ENCODE measurements around the gene WBP11.

WBP11 gene

DNA sequence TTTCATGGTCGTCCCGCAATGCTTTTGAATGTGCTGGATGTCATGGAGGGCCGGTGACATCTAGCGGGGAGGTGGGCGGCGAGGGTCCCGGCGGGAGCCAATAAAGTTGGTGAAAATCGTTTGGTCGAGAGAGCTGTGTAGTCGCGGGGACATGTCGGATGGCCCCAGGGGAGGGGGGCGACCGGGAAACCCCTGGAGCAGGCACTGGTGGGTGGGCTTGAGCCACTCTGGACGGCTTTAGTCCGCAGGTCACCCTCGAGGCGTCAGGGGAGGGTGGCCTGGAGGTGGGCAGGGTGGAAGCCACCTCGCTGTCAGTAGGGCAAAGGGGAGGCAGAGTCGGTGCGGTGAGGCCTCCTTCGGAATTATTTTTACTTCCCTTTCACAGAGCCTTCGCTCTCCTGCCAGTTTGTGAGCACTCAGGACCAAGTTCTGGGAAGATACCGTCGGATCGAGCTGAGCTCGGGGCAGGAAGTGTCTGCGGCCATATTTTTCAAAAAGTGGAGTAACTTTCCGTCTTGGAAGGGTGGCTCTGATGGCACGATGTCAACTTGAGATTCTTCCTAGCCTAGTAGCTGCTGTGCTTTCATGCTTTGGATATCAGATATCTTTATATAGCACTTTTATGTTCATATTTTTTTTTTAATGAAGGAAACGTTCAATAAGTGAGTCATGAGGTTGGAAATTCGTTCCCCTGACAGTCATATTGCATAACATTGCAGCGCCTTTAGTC, 28.2 kb downstream of the WBP11 start:
- Histone ChIP-seq H3K36me3 (ENCODE audit: control insufficient read depth in 1 of 2, insufficient read depth in 2 of 2, low read length in 2 of 2) (no peaks in the 10 kb centered on the region), H3K27me3 (ENCODE audit: control insufficient read depth in 1 of 2, insufficient read depth in 2 of 2, low read length in 2 of 2) (no peaks in the 10 kb centered on the region), H3K9me3 (ENCODE audit: control insufficient read depth in 1 of 2, low read length in 2 of 2) (no peaks in the 10 kb centered on the region), H3K4me3 (ENCODE audit: low read depth in 1 of 2, low read length in 2 of 2) (peak overlapping the region; percentile 87 to 95), H3K27ac (ENCODE audit: low read depth, low read length) (peak overlapping the region; percentile 96), H3K9ac (ENCODE audit: low read depth in 1 of 2, low read length in 2 of 2) (peak overlapping the region; percentile 91 to 93), H3K4me1 (ENCODE audit: control insufficient read depth in 1 of 2, insufficient read depth in 2 of 2, low read length in 2 of 2) (peaks cover 10 to 20% of the 10 kb centered on the region in 2 donors)

DNA sequence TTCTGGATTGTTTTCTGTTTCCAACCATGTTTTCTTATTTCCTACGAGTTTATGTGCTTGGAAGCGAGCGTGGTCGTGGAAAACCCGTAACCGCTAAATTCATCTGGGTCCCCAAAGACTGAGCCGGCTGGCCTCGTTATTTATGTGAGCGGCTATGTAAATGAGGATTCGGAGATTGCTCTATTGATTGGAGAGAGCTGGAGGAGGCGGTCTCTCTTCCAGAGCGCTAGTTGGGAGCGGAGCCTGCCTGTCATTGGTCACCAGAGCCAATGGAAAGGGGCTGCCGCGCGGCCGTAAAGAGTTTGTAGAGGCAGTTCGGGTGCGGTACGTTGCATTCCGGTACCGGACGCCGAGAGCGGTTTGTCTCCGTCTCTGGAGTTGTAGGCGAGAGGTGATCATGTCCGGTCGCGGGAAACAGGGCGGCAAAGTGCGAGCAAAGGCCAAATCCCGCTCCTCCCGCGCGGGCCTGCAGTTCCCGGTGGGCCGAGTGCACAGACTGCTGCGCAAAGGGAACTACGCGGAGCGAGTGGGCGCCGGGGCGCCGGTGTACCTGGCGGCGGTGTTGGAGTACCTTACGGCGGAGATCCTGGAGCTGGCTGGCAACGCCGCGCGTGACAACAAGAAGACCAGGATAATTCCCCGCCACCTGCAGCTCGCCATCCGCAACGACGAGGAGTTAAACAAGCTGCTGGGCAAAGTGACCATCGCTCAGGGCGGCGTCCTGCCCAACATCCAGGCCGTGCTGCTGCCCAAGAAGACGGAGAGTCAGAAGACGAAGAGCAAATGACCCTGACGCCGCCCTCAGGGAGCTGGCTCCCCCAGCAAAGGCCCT, 29.0 kb downstream of the WBP11 start:
- peak overlapping the region; percentile 91 to 93 for H3K9ac ChIP-seq (ENCODE audit: low read depth in 1 of 2, low read length in 2 of 2)
- no peaks in the 10 kb centered on the region for H3K9me3 ChIP-seq (ENCODE audit: control insufficient read depth in 1 of 2, low read length in 2 of 2)
- peak overlapping the region; percentile 87 to 95 for H3K4me3 ChIP-seq (ENCODE audit: low read depth in 1 of 2, low read length in 2 of 2)
- H3K27ac ChIP-seq (ENCODE audit: low read depth, low read length), result peak overlapping the region; percentile 96
- no peaks in the 10 kb centered on the region for H3K27me3 ChIP-seq (ENCODE audit: control insufficient read depth in 1 of 2, insufficient read depth in 2 of 2, low read length in 2 of 2)
- peaks cover 10 to 20% of the 10 kb centered on the region in 2 donors for H3K4me1 ChIP-seq (ENCODE audit: control insufficient read depth in 1 of 2, insufficient read depth in 2 of 2, low read length in 2 of 2)
- no peaks in the 10 kb centered on the region for H3K36me3 ChIP-seq (ENCODE audit: control insufficient read depth in 1 of 2, insufficient read depth in 2 of 2, low read length in 2 of 2)

DNA sequence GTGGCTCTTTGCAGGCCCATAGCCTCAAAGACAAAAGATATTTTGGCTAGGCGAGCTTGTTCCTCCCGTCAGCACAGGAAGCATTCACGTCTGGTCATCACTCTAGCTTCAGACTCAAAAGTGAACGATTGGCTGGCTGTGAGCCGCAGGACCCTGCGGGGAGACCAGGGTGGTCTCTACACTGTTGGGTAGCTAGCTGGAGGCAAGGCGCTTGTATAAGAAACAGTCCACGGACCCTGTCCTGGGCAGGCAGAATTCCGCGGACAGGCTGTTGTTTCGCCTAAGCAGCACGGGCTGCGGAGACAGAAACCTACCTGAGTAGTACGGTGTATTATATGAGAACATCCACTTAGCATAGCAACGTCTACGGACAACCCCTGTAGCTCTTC, 29.6 kb downstream of the WBP11 start:
- H3K36me3 ChIP-seq (ENCODE audit: control insufficient read depth in 1 of 2, insufficient read depth in 2 of 2, low read length in 2 of 2), result no peaks in the 10 kb centered on the region
- no peaks in the 10 kb centered on the region for H3K9me3 ChIP-seq (ENCODE audit: control insufficient read depth in 1 of 2, low read length in 2 of 2)
- H3K27ac ChIP-seq (ENCODE audit: low read depth, low read length), result peak overlapping the region; percentile 33
- H3K4me3 ChIP-seq (ENCODE audit: low read depth in 1 of 2, low read length in 2 of 2), result peak overlapping the region; percentile 87 to 95
- H3K9ac ChIP-seq (ENCODE audit: low read depth in 1 of 2, low read length in 2 of 2), result peak overlapping the region; percentile 7 to 36
- peaks cover 10 to 20% of the 10 kb centered on the region in 2 donors for H3K4me1 ChIP-seq (ENCODE audit: control insufficient read depth in 1 of 2, insufficient read depth in 2 of 2, low read length in 2 of 2)
- no peaks in the 10 kb centered on the region for H3K27me3 ChIP-seq (ENCODE audit: control insufficient read depth in 1 of 2, insufficient read depth in 2 of 2, low read length in 2 of 2)

DNA sequence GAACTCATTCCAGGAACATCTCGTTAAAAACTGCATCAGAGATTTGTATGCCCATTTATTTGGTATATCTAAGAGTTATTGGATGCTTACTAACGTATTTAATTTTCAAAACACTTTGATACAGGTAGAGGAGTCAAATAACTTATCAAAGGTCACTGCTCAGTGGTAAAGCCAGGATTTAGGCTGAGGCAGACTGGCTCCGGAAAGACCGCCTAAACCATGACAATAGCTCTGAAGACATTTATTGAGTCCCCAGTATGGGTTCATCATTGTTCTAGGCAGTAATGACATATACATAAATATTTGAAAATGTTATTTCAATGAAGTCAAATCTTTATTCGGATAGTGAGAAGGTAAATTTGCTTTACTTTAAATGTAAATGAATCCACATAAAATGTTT, 30.3 kb downstream of the WBP11 start:
- H3K27me3 ChIP-seq (ENCODE audit: control insufficient read depth in 1 of 2, insufficient read depth in 2 of 2, low read length in 2 of 2), result no peaks in the 10 kb centered on the region
- peaks cover 10 to 26% of the 10 kb centered on the region in 2 donors for H3K4me1 ChIP-seq (ENCODE audit: control insufficient read depth in 1 of 2, insufficient read depth in 2 of 2, low read length in 2 of 2)
- no peaks in the 10 kb centered on the region for H3K9me3 ChIP-seq (ENCODE audit: control insufficient read depth in 1 of 2, low read length in 2 of 2)
- H3K9ac ChIP-seq (ENCODE audit: low read depth in 1 of 2, low read length in 2 of 2), result no peak overlapping the region
- no peak overlapping the region for H3K4me3 ChIP-seq (ENCODE audit: low read depth in 1 of 2, low read length in 2 of 2)
- no peak overlapping the region for H3K27ac ChIP-seq (ENCODE audit: low read depth, low read length)
- H3K36me3 ChIP-seq (ENCODE audit: control insufficient read depth in 1 of 2, insufficient read depth in 2 of 2, low read length in 2 of 2), result no peaks in the 10 kb centered on the region

DNA sequence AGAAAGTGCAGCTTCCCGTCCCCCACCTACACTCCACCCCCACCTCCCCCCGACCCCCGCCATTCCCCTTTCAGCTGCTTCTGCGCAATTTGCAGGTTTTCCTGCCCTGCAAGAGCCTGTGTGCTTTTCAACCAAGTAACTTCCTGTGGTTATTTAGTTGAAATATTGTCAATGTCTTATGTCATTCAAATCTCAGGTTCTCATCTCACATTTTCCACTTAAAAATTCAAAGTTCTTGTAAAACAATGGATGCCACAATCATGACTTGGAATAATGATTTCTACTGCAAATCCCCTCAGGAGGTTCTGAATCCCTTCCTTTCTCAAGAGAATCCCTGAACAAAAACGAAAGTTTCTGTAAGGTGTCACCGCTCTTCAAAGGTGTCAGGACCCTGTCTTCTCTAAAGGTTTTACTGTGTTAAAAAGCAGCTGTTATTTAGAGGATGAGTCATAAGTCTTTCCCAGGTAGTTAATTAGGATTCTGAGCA, 31.6 kb downstream of the WBP11 start:
- H3K36me3 ChIP-seq (ENCODE audit: control insufficient read depth in 1 of 2, insufficient read depth in 2 of 2, low read length in 2 of 2), result no peaks in the 10 kb centered on the region
- H3K9me3 ChIP-seq (ENCODE audit: control insufficient read depth in 1 of 2, low read length in 2 of 2), result peaks cover 0 to under 1% of the 10 kb centered on the region in 2 donors
- no peak overlapping the region for H3K27ac ChIP-seq (ENCODE audit: low read depth, low read length)
- H3K4me3 ChIP-seq (ENCODE audit: low read depth in 1 of 2, low read length in 2 of 2), result peak overlapping the region; percentile 90 to 93
- no peaks in the 10 kb centered on the region for H3K27me3 ChIP-seq (ENCODE audit: control insufficient read depth in 1 of 2, insufficient read depth in 2 of 2, low read length in 2 of 2)
- peaks cover 10 to 17% of the 10 kb centered on the region in 2 donors for H3K4me1 ChIP-seq (ENCODE audit: control insufficient read depth in 1 of 2, insufficient read depth in 2 of 2, low read length in 2 of 2)
- no peak overlapping the region for H3K9ac ChIP-seq (ENCODE audit: low read depth in 1 of 2, low read length in 2 of 2)

- Histone ChIP-seq H3K27ac (ENCODE audit: low read depth, low read length) (peak overlapping the region; percentile 97), H3K9me3 (ENCODE audit: control insufficient read depth in 1 of 2, low read length in 2 of 2) (peaks cover 0 to 4% of the 10 kb centered on the region in 2 donors), H3K9ac (ENCODE audit: low read depth in 1 of 2, low read length in 2 of 2) (peak overlapping the region; percentile 92 to 98), H3K4me3 (ENCODE audit: low read depth in 1 of 2, low read length in 2 of 2) (peak overlapping the region; percentile 90 to 93), H3K4me1 (ENCODE audit: control insufficient read depth in 1 of 2, insufficient read depth in 2 of 2, low read length in 2 of 2) (peaks cover 4 to 9% of the 10 kb centered on the region in 2 donors), H3K36me3 (ENCODE audit: control insufficient read depth in 1 of 2, insufficient read depth in 2 of 2, low read length in 2 of 2) (no peaks in the 10 kb centered on the region), H3K27me3 (ENCODE audit: control insufficient read depth in 1 of 2, insufficient read depth in 2 of 2, low read length in 2 of 2) (no peaks in the 10 kb centered on the region)
These were observed 32.5 kb downstream of the WBP11 start for GRCh38 chr12:14770496-14771461.

- no peaks in the 10 kb centered on the region for H3K36me3 ChIP-seq (ENCODE audit: control insufficient read depth in 1 of 2, insufficient read depth in 2 of 2, low read length in 2 of 2)
- no peaks in the 10 kb centered on the region for H3K27me3 ChIP-seq (ENCODE audit: control insufficient read depth in 1 of 2, insufficient read depth in 2 of 2, low read length in 2 of 2)
- H3K4me3 ChIP-seq (ENCODE audit: low read depth in 1 of 2, low read length in 2 of 2), result peak overlapping the region; percentile 90 to 93
- peaks cover 0 to 4% of the 10 kb centered on the region in 2 donors for H3K9me3 ChIP-seq (ENCODE audit: control insufficient read depth in 1 of 2, low read length in 2 of 2)
- peak overlapping the region; percentile 97 for H3K27ac ChIP-seq (ENCODE audit: low read depth, low read length)
- H3K9ac ChIP-seq (ENCODE audit: low read depth in 1 of 2, low read length in 2 of 2), result peak overlapping the region; percentile 92 to 98
- peaks cover 0 to 6% of the 10 kb centered on the region in 2 donors for H3K4me1 ChIP-seq (ENCODE audit: control insufficient read depth in 1 of 2, insufficient read depth in 2 of 2, low read length in 2 of 2)
These were observed 33.2 kb downstream of the WBP11 start for GRCh38 chr12:14769969-14770495.

DNA sequence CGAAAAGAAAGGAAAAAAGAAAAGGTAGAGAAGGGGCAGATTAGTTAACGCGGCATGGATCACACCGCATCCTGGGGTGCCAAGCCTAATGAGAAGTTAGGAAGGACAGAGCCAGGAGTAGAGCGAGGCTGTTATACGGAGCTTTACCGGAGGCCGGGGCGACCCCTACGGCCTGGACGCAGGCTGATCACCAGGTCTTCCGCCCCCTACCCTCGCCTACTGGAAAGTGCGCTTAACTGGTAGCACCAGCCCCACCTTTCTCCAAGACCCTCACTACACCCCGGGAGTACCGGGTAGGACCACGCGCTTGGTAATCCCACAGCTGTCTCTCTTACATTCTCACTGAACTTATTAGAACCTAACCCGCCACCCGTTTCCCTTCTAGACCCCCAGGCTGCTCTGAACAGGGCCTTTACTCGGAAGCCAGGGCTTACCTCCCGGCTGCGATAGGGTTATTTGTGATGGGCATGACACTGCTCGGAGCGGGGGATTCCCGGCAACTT, 33.8 kb downstream of the WBP11 start:
- Histone ChIP-seq H3K9me3 (ENCODE audit: control insufficient read depth in 1 of 2, low read length in 2 of 2) (peaks cover 0 to 4% of the 10 kb centered on the region in 2 donors), H3K36me3 (ENCODE audit: control insufficient read depth in 1 of 2, insufficient read depth in 2 of 2, low read length in 2 of 2) (no peaks in the 10 kb centered on the region), H3K9ac (ENCODE audit: low read depth in 1 of 2, low read length in 2 of 2) (peak overlapping the region; percentile 92 to 98), H3K27ac (ENCODE audit: low read depth, low read length) (peak overlapping the region; percentile 97), H3K4me1 (ENCODE audit: control insufficient read depth in 1 of 2, insufficient read depth in 2 of 2, low read length in 2 of 2) (peaks cover 0 to 6% of the 10 kb centered on the region in 2 donors), H3K4me3 (ENCODE audit: low read depth in 1 of 2, low read length in 2 of 2) (peak overlapping the region; percentile 90 to 93), H3K27me3 (ENCODE audit: control insufficient read depth in 1 of 2, insufficient read depth in 2 of 2, low read length in 2 of 2) (no peaks in the 10 kb centered on the region)

DNA sequence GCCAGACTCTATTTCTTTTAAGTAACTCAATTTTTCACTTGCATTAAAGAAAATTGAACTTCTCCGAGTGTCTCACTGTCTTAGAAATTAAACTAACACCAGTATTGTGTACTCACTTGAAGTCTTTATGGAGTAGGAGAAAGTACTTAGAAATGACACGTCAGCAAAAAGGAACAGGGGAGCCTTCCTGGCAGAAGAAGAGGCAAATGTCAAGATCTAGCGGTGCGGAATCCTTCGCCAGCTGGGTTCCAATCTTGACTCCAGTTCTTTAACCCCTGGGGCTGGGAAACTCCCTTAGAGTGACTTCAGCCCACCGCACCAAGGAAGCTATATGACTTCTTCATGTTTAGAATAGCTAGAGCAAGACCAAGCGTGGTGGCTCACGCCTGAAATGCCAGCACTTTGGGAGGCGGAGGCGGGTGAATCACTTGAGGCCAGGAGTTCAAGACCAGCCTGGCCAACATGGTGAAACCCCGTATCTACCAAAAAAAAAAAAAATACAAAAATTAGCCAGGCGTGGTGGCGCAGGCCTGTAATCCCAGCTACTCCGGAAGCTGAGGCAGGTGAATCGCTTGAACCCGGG, 34.4 kb downstream of the WBP11 start:
- H3K36me3 ChIP-seq (ENCODE audit: control insufficient read depth in 1 of 2, insufficient read depth in 2 of 2, low read length in 2 of 2), result no peaks in the 10 kb centered on the region
- peak overlapping the region; percentile 97 for H3K27ac ChIP-seq (ENCODE audit: low read depth, low read length)
- H3K4me1 ChIP-seq (ENCODE audit: control insufficient read depth in 1 of 2, insufficient read depth in 2 of 2, low read length in 2 of 2), result peaks cover 0 to 6% of the 10 kb centered on the region in 2 donors
- peaks cover 0 to 4% of the 10 kb centered on the region in 2 donors for H3K9me3 ChIP-seq (ENCODE audit: control insufficient read depth in 1 of 2, low read length in 2 of 2)
- peak overlapping the region; percentile 92 to 98 for H3K9ac ChIP-seq (ENCODE audit: low read depth in 1 of 2, low read length in 2 of 2)
- peak overlapping the region; percentile 90 to 93 for H3K4me3 ChIP-seq (ENCODE audit: low read depth in 1 of 2, low read length in 2 of 2)
- no peaks in the 10 kb centered on the region for H3K27me3 ChIP-seq (ENCODE audit: control insufficient read depth in 1 of 2, insufficient read depth in 2 of 2, low read length in 2 of 2)

Measured in duodenal mucosa (tissue), 2 donors.